ENCODE data around the gene TCIRG1.

TCIRG1 gene

GRCh38 chr11:68040101-68040956 is 1.5 kb downstream of the TCIRG1 start:
- DNase-seq: peak; percentile 73

- no peak for DNase-seq
Observed at GRCh38 chr11:68040957-68041591, 2.2 kb downstream of the TCIRG1 start.

- no peak for DNase-seq
Observed at GRCh38 chr11:68041617-68042218, 2.9 kb downstream of the TCIRG1 start.

GRCh38 chr11:68042219-68043028 is 3.6 kb downstream of the TCIRG1 start:
- DNase-seq: no peak

GRCh38 chr11:68043029-68043348 is 4.2 kb downstream of the TCIRG1 start:
- DNase-seq: no peak

GRCh38 chr11:68043349-68044144 is 4.7 kb downstream of the TCIRG1 start:
- no peak for DNase-seq

GRCh38 chr11:68044145-68044813 is 5.5 kb downstream of the TCIRG1 start:
- no peak for DNase-seq

- no peak for DNase-seq
Observed at GRCh38 chr11:68044898-68045351, 6.1 kb downstream of the TCIRG1 start.

GRCh38 chr11:68047437-68048290 is 8.8 kb downstream of the TCIRG1 start:
- DNase-seq: no peak

- DNase-seq: no peak
Observed at GRCh38 chr11:68048681-68049508, 10.1 kb downstream of the TCIRG1 start.

- no peak for DNase-seq
Observed at GRCh38 chr11:68049509-68050370, 10.9 kb downstream of the TCIRG1 start.

GRCh38 chr11:68050371-68050841 is 11.6 kb downstream of the TCIRG1 start:
- no peak for DNase-seq

GRCh38 chr11:68051191-68052136 is 12.6 kb downstream of the TCIRG1 start:
- no peak for DNase-seq

- DNase-seq: no peak
Observed at GRCh38 chr11:68052137-68052873, 13.5 kb downstream of the TCIRG1 start.

GRCh38 chr11:68053117-68053516 is 14.3 kb downstream of the TCIRG1 start:
- DNase-seq: no peak

GRCh38 chr11:68053981-68054812 is 15.4 kb downstream of the TCIRG1 start:
- no peak for DNase-seq

All from GF-D8 (cell line).